Large intestine (tissue), 3 donors: ENCODE data around the gene BANP. TPM values are rescaled to one million over a fixed set of nuclear protein-coding genes. Genes with fewer than 3 reads are reported as not detected.
"Not testable (repeated sequence)": the region's sequence is repeated elsewhere in the genome, so short reads cannot be mapped to it uniquely, and the experiment has no call there.

Source experiments
- DNase-seq, 2 donors: peaks; one replicate each; pipeline versions ENCODE4 v3.0.0 to v3.0.0-alpha.2; 2013
- H3K27ac ChIP-seq: one replicate; pipeline ENCODE4 v1.5.1; 2013; ENCODE audit warnings: low read length
- H3K27me3 ChIP-seq: 2 replicates; pipeline ENCODE4 v1.6.1; 2013; ENCODE audit warnings: low read length; ENCODE audit not compliant: control insufficient read depth, insufficient read depth
- H3K36me3 ChIP-seq: 2 replicates; pipeline ENCODE4 v1.6.1; 2013; ENCODE audit warnings: low read length; ENCODE audit not compliant: control insufficient read depth, insufficient read depth
- H3K4me1 ChIP-seq: one replicate; pipeline ENCODE4 v1.6.1; 2013; ENCODE audit warnings: low read length; ENCODE audit not compliant: control insufficient read depth, insufficient read depth
- H3K4me3 ChIP-seq: one replicate; pipeline ENCODE4 v1.5.1; 2013; ENCODE audit warnings: low read length
- H3K9me3 ChIP-seq: one replicate; pipeline ENCODE4 v1.6.1; 2013; ENCODE audit warnings: mild to moderate bottlenecking, low read depth, low read length, moderate library complexity; ENCODE audit not compliant: control insufficient read depth
- WGBS: methylation state at CpG from one replicate; pipeline ENCODE4 v1.1.5; 2013; ENCODE audit warnings: low lambda C conversion rate; ENCODE audit not compliant: insufficient coverage; 5-methylcytosine and 5-hydroxymethylcytosine counted together
- polyA plus RNA-seq: library from polyadenylated mRNA; unstranded; fragments of 120-200 nt; gene quantifications from one replicate; pipeline ENCODE4 v1.2.1, GENCODE V29; 2013

The BANP gene
- polyA plus RNA-seq, 1 donor: 16.2 TPM

- WGBS: no CpG with 5 or more reads among the region's 20 CpGs
- H3K27ac ChIP-seq, DNase-seq, H3K4me1 ChIP-seq, H3K27me3 ChIP-seq, H3K9me3 ChIP-seq, H3K4me3 ChIP-seq: not testable (repeated sequence)
- H3K36me3 ChIP-seq: peaks cover 26% of the 10 kb centered on the region
Measured at GRCh38 chr16:87983072-87983736, 32.0 kb downstream of the BANP start.

- not testable (repeated sequence) for H3K4me3 ChIP-seq, DNase-seq, H3K27ac ChIP-seq, H3K9me3 ChIP-seq, H3K27me3 ChIP-seq, H3K4me1 ChIP-seq
- no CpG with 5 or more reads among the region's 7 CpGs for WGBS
- H3K36me3 ChIP-seq: peaks cover 23% of the 10 kb centered on the region
Measured at GRCh38 chr16:87983737-87984097, 32.5 kb downstream of the BANP start.

- H3K27me3 ChIP-seq, H3K9me3 ChIP-seq, H3K27ac ChIP-seq, DNase-seq, H3K4me1 ChIP-seq, H3K4me3 ChIP-seq: not testable (repeated sequence)
- peaks cover 22% of the 10 kb centered on the region for H3K36me3 ChIP-seq
- no CpG with 5 or more reads among the region's 15 CpGs for WGBS
Measured at GRCh38 chr16:87984180-87984579, 32.9 kb downstream of the BANP start.

- no CpG with 5 or more reads among the region's 28 CpGs for WGBS
- H3K27me3 ChIP-seq: no peaks in the 10 kb centered on the region
- H3K36me3 ChIP-seq: peaks cover 21% of the 10 kb centered on the region
Measured at GRCh38 chr16:87984632-87985267, 33.5 kb downstream of the BANP start.

GRCh38 chr16:87985493-87985892 is 34.3 kb downstream of the BANP start:
- peaks cover 21% of the 10 kb centered on the region for H3K36me3 ChIP-seq
- not testable (repeated sequence) for H3K4me3 ChIP-seq, DNase-seq, H3K27ac ChIP-seq, H3K9me3 ChIP-seq, H3K4me1 ChIP-seq, H3K27me3 ChIP-seq
- WGBS: no CpG with 5 or more reads among the region's 5 CpGs

More at GRCh38 chr16:87984632-87985267, 33.5 kb downstream of the BANP start:
- Histone ChIP-seq H3K27ac (no peak overlapping the region), H3K4me1 (no peaks in the 10 kb centered on the region), H3K4me3 (no peak overlapping the region), H3K9me3 (no peaks in the 10 kb centered on the region)
- DNase-seq: no peak

GRCh38 chr16:87986361-87986849 is 35.2 kb downstream of the BANP start:
- DNase-seq, H3K27me3 ChIP-seq, H3K9me3 ChIP-seq, H3K4me1 ChIP-seq, H3K27ac ChIP-seq, H3K4me3 ChIP-seq: not testable (repeated sequence)
- peaks cover 18% of the 10 kb centered on the region for H3K36me3 ChIP-seq
- WGBS: no CpG with 5 or more reads among the region's 5 CpGs

- not testable (repeated sequence) for H3K4me1 ChIP-seq, H3K27me3 ChIP-seq, H3K36me3 ChIP-seq, DNase-seq, H3K9me3 ChIP-seq, H3K27ac ChIP-seq, H3K4me3 ChIP-seq
- no CpG with 5 or more reads among the region's 9 CpGs for WGBS
Measured at GRCh38 chr16:87988596-87988995, 37.4 kb downstream of the BANP start.

- not testable (repeated sequence) for H3K4me1 ChIP-seq, H3K9me3 ChIP-seq, H3K27ac ChIP-seq, H3K36me3 ChIP-seq, DNase-seq, H3K27me3 ChIP-seq, H3K4me3 ChIP-seq
- no CpG with 5 or more reads among the region's 4 CpGs for WGBS
Measured at GRCh38 chr16:87990254-87990653, 39.0 kb downstream of the BANP start.

GRCh38 chr16:87992142-87992541 is 40.9 kb downstream of the BANP start:
- H3K27ac ChIP-seq, H3K27me3 ChIP-seq, H3K36me3 ChIP-seq, H3K4me1 ChIP-seq, H3K4me3 ChIP-seq, DNase-seq, H3K9me3 ChIP-seq: not testable (repeated sequence)
- WGBS: 98% methylated on average over 6 of the region's 7 CpGs

GRCh38 chr16:87993901-87994300 is 42.7 kb downstream of the BANP start:
- H3K9me3 ChIP-seq: no peaks in the 10 kb centered on the region
- DNase-seq: no peak
- H3K27me3 ChIP-seq: no peaks in the 10 kb centered on the region
- H3K27ac ChIP-seq: no peak overlapping the region
- WGBS: no CpG with 5 or more reads among the region's 17 CpGs
- no peaks in the 10 kb centered on the region for H3K4me1 ChIP-seq
- no peak overlapping the region for H3K4me3 ChIP-seq
- peaks cover 4% of the 10 kb centered on the region for H3K36me3 ChIP-seq

GRCh38 chr16:87995644-87996043 is 44.4 kb downstream of the BANP start:
- H3K27ac ChIP-seq: no peak overlapping the region
- no peak overlapping the region for H3K4me3 ChIP-seq
- no peak for DNase-seq
- no peaks in the 10 kb centered on the region for H3K4me1 ChIP-seq
- 90% methylated on average over 2 of the region's 17 CpGs for WGBS
- H3K36me3 ChIP-seq: peaks cover 4% of the 10 kb centered on the region
- H3K9me3 ChIP-seq: no peaks in the 10 kb centered on the region
- H3K27me3 ChIP-seq: no peaks in the 10 kb centered on the region
